Stimulated activated CD8-positive, alpha-beta memory T cell treated with anti-CD3 and anti-CD28 coated beads, Interleukin-12 subunit alpha, Interleukin-12 subunit beta, amount 100 ng/mL, for 24 hours (primary cell): ENCODE results near the gene ABCB8.
A peak's percentile ranks its signal among the peaks of the same experiment; 100 is the strongest.

ENCODE experiments used
- DNase-seq: peaks from one replicate; pipeline ENCODE4 v3.0.0-alpha.2; 2020; ENCODE audit errors: extremely low read depth

The ABCB8 gene

GRCh38 chr7:151028131-151028947 is at the start of gene ABCB8:
ABCB8 (plus strand) TSS chr7:151028450; CDS start chr7:151028516, 66 bp downstream.
- peak; percentile 89 for DNase-seq

GRCh38 chr7:150979713-150980390 is 48.4 kb upstream of the ABCB8 start:
- DNase-seq: no peak

- no peak for DNase-seq
These were observed 47.6 kb upstream of the ABCB8 start for GRCh38 chr7:150980663-150981062.

- DNase-seq: no peak
These were observed 46.6 kb upstream of the ABCB8 start for GRCh38 chr7:150981644-150982043.

- DNase-seq: no peak
These were observed 45.9 kb upstream of the ABCB8 start for GRCh38 chr7:150982351-150982750.

- no peak for DNase-seq
These were observed 44.3 kb upstream of the ABCB8 start for GRCh38 chr7:150983893-150984368.

GRCh38 chr7:150986099-150986512 is 42.1 kb upstream of the ABCB8 start:
- DNase-seq: no peak

- no peak for DNase-seq
These were observed 41.7 kb upstream of the ABCB8 start for GRCh38 chr7:150986556-150986955.

GRCh38 chr7:150988230-150989226 is 39.7 kb upstream of the ABCB8 start:
- no peak for DNase-seq

GRCh38 chr7:150989456-150989855 is 38.8 kb upstream of the ABCB8 start:
- DNase-seq: no peak

GRCh38 chr7:150990416-150991186 is 37.6 kb upstream of the ABCB8 start, which contains the start of gene NOS3:
NOS3 (plus strand) TSS chr7:150991017; CDS start chr7:150993804, 2,787 bp downstream.
- no peak for DNase-seq

- DNase-seq: no peak
These were observed 36.1 kb upstream of the ABCB8 start for GRCh38 chr7:150992051-150992640.

- no peak for DNase-seq
These were observed 35.4 kb upstream of the ABCB8 start for GRCh38 chr7:150992833-150993302.

GRCh38 chr7:150993511-150993910 is 34.7 kb upstream of the ABCB8 start:
- DNase-seq: no peak

GRCh38 chr7:150994141-150994837 is 34.0 kb upstream of the ABCB8 start:
- no peak for DNase-seq

GRCh38 chr7:150994838-150995510 is 33.3 kb upstream of the ABCB8 start:
- DNase-seq: no peak

- no peak for DNase-seq
These were observed 31.7 kb upstream of the ABCB8 start for GRCh38 chr7:150996376-150997074.

- DNase-seq: no peak
These were observed 31.2 kb upstream of the ABCB8 start for GRCh38 chr7:150997075-150997511.
